Testis (tissue), 2 donors: ENCODE measurements around the gene SLC7A6.

Source experiments
- CTCF ChIP-seq, 3 experiments: fragments of 450-650 bp in 2 of 3; fragments of 200-600 bp in 1 of 3; sonication (generic) in 1 of 3; IDR thresholded peaks; one replicate each; pipeline ENCODE4 v1.5.1; 2016 to 2019; ENCODE audit warnings: antibody characterized with exemption in 3 of 3, mild to moderate bottlenecking in 2 of 3, moderate library complexity in 1 of 3
- POLR2A ChIP-seq: fragments of 450-650 bp; IDR thresholded peaks from one replicate; pipeline ENCODE4 v1.6.1; 2017; ENCODE audit warnings: antibody characterized with exemption, mild to moderate bottlenecking, moderate library complexity

GRCh38 chr16:68252383-68252782, 11.9 kb upstream of the SLC7A6 start:
- TF ChIP-seq CTCF (IDR thresholded peaks at IDR 0.05), result no peak
- TF ChIP-seq POLR2A, result no peak
